ENCODE data around the gene FOXD2.
A peak's percentile ranks its signal among the peaks of the same experiment; 100 is the strongest.

Gene FOXD2

DNA sequence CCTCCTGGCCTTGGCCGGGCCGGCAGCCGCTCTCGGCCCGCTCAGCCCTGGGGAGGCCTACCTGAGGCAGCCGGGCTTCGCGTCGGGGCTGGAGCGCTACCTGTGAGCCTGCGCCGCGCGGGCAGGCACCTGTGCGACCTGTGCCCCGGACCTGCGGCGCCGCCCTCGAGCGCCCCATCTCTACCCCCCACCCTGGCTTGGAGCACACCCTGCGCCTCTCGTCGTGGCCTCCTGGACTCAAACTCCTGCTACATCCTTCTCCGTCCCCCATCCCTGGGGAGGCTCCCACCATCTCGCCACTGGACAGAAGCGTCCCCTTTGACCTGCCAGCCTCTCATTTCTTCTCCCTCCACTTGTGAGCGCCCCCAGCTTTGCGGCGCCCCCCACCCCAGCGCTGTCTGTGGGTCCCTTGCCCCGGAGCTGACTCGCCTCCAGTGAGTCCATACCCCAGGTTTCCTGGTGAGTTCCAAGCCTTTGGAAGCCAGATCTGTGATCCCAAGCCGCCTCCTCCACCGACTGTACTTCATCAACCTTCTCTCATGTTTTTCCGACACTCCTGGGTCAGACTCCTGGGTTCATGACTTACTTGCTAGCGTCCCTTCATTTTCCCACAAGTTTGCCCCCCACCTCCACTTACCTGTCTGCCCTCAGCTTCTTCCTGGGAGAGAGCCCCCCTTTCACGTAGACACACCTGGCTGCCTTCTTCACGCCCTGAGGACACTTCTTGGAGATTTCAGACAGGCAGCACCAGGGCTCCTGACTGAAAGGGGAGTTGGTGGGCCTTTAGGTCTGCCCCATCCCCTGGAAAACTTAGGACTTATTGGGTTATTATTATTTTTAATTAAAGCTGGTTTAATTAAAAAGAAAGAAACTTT lies 20.4 kb upstream of the FOXD2 start:
- DNase-seq, result no peak

DNA sequence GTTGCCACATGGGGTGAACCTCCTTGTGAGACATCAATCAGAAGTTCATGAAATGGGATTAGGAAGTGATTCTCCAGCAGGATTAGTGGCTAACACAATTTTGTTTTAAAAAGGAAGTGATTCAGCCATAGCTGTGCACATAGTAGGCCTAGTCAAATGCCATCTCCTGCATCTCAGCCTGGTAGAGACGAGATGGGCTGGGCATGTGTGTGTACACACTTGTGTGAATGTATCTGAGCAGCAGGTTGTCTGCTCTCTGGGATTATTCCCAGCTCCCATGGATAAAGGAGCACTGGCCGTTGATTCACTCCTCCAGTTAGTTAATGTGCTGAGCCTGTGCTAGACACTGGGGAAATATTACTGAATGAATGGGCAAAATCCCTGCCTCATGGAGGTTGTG lies 19.7 kb upstream of the FOXD2 start:
- DNase-seq, result no peak

DNA sequence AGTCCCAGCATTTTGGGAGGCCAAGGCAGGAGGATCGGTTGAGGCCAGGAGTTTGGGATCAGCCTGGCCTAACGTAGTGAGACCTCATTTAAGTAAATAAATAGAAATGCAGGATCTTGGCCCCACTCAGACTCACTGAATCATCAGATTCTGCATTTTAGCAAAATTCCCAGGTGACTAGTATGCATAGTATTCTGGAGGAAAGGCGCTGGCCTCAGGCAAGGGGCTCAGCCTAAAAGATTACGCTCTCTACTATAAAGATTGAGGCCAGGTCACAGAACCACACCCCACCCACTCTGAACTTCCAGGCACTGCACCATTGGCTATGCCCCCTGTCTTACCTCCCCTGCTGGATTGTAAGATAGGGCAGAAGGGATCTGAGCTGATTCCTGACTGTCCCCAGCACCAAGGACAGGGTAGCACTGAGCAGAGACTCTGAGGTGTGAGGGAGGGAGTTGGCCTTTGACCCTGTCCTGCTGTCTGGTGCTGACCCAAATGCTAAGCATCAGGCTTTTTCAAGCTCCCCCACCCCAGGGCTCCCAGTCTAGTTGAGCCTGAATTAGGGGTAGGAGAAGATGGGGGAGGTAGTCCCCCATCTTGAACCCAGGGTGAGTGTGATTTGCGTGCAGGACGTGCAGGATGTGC lies 19.0 kb upstream of the FOXD2 start:
- DNase-seq, result no peak

DNA sequence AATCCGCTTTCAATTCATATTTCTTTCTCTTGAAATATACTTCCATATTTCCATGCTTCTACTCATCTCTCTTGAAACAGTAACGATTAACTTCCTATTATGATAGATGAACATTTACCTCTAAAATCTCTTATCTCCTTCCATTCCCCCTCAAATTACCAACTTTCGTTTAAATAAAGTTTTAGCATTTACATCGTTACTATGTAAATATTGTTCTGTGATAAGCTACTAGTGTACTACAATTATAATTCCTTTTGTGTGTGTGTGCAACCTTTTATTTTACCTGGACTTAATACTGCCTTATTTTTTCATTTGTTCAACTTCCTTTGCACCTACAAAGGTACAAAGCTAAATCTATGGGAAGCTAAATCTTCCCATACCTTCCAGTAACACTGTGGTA lies 17.3 kb upstream of the FOXD2 start:
- DNase-seq, result no peak

DNA sequence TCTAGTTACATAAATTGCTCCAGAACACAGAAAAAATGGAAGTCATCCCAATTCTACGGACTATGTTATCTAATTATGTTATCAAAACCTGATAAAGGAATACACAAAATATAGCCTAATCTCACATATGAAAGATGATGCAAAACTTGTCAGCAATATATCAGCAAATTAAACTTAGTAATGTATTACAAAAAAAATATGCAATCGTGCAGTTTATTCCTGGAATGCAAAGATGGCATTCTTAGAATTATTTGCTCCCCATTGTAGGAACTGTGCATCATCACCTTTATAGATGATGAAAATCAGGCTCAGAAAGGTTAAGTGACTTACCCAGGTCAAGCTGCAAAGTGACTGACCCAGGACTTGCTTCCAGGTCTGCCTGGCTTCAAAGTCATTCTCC lies 14.0 kb upstream of the FOXD2 start:
- no peak for DNase-seq

DNA sequence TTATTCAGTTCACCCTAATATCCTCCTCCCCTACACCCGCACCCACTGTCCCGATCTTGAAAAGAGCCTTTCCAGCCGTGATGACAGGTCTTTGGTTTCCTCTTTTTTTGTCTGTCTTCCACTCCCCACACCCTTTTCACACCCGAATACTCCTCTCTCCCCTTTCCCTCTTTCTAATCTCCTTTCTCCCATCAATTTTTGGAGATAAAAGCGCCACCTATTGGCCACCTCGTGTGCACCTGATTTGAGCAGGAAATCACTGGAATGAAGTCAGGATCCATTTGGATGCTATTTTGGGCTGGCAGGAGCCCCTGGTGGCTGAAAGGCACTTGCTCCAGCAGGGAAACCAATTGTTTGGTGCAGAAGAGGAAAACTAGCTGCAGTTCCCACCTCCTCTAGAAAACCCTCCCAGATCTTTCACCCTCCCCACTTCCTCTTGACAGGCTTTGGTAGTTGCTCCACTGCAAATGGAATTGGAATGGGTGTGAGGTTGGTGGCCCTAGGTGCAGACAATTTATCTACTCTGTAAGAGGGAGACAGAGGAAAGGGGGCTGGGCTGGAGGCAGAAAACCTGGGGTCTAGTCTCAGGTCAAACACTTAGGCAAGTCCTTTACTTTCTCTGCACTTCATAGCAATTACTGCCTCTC lies 13.4 kb upstream of the FOXD2 start:
- DNase-seq, result no peak

DNA sequence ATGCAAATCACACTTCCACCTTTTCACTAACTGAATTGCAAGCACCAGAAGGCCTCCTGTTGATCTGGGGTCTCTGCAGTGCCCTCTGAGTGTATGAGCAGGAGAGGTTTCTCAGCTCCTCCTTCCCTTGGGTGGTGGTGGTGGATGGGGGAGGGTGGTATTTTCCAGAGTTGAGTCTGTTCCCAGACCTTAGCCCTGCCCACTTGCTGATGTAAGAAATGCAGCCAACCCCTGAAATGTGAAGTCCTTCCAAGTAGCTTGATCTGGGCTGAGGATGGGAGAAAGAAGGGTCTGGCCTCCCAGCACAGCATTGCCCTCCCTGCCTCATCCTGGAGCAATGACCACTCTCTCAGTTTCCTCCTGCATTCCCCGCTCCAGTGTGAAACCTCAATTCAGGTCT lies 6.3 kb upstream of the FOXD2 start:
- DNase-seq, result no peak

DNA sequence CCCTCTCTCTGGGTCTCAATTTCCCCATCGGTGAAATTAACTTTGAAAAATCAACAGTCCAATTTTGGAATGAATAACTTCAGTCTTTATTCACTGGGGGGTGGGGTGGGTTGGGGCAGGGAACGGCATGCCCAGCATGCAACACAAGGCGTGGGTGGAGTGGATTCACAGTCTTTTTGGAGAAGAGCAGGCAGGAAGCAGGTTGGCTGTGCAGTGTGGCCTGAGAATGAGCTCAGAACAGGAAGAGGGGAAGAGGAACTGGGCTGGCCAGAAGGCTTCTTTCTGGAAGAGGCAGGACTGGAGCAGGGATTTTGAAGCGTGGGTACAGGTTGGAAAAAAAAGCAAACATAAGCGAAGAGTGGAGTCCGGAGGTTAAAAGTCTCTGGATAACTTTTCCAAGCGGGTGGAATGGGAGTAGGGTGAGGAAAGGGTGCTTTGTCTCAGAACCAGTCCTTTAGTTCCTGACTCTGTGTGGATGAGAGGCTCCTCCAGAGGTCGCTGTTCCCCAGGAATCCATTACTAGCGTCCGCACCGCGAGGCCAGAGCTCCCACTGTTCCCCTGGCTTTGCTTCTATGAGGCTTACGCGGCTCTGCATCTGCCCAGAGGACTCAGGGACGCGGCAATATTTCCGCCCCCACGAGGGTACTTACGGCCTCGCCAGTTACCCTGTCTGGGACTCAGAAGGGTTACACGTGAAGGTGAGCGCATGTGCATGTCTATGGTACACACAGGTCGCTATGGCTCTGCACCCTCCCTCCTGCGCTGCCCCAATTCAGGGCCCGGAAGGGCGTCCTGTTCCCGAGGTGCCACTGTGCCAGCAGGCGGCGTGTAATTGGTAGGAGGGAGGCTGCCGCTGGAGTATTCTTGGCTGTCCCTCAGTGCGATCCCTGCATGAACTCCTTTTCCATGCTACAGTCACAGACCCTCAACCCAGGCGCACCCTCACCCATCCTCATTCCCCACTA lies 5.5 kb upstream of the FOXD2 start:
- DNase-seq, result peak; percentile 35

DNA sequence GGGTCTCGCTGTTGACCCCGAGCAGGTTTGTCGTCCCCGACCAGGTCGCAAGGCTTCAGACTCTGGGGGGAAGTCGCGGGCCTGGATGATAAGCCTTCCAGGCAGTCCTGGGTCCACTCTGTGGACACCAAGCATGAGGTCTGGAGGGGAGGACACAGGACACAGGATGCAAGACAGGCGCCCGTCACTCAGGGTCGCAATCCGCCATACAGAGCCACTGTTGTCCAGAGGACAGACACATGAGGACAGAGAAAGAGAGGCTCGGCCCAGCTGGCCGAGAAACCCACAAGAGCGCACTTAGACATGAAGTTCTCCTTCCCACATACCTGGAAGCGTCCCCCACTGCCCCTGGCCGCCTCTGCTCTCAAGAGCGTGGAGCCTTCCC lies 4.8 kb upstream of the FOXD2 start:
- DNase-seq, result no peak

DNA sequence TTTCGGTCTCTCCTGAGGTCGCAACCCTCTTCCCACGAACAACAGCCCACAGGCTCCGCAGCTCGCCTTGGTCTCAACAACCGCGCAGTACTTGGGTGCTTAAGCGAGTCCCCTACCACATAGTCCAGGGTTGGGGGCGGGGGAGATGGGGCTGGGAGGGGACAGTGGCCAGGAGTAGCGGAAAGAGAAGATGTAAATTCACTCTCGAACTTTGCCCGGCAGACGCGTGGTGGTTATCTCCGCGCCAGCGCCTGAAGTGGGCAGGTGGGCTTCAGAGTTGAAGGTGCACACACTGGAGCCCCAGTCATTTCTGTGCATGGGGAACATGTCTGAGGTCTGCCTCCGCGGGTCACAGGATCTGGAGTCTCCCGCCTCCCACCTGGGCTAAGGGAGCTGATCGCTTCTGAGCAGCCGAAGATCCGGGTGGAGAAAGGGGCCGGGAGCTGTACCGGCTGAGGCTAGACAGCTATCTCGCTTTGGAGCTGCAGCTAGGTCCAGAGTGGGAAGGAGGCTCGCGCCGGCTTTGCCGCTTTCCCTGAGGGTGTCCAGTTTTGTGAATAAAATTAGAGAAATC lies 4.3 kb upstream of the FOXD2 start:
- no peak for DNase-seq

DNA sequence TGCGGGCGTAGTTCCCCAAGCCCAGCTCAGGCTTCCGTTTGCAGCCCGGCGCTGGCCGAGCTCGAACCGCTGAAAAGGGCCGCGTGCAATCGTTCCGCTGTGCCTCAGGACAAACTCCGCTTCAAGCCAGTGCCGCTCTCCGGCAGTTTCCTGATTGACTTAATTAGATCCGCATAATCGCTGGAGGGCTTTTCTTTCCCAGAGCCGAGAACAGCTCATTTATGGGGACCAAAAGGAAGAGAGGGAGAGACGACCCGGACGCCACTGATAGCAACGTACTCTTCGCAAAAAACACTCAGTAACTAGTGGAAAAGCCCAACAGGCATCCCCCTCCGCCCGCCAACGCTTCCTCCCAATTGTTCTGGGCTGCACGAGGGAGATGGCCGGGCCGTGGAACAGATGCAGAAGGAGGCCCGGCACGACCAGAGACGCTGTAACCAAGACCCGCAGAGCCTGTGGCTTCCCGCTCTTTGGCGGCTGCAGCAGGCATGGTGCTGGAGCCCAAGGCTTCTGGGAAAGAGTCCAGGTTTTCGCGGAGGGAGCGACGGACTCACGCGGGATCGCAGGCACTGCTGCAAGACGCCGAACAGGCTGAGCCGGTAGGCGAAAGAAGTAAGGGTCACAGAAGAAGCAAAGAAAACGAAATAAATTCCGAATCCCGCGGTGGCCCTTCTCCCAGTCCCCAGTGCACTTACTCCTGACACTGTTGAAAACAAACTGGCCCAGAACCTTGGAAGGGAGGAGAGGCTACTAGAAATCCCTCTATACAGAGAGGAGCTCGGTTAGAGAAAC lies 3.6 kb upstream of the FOXD2 start:
- DNase-seq, result no peak

DNA sequence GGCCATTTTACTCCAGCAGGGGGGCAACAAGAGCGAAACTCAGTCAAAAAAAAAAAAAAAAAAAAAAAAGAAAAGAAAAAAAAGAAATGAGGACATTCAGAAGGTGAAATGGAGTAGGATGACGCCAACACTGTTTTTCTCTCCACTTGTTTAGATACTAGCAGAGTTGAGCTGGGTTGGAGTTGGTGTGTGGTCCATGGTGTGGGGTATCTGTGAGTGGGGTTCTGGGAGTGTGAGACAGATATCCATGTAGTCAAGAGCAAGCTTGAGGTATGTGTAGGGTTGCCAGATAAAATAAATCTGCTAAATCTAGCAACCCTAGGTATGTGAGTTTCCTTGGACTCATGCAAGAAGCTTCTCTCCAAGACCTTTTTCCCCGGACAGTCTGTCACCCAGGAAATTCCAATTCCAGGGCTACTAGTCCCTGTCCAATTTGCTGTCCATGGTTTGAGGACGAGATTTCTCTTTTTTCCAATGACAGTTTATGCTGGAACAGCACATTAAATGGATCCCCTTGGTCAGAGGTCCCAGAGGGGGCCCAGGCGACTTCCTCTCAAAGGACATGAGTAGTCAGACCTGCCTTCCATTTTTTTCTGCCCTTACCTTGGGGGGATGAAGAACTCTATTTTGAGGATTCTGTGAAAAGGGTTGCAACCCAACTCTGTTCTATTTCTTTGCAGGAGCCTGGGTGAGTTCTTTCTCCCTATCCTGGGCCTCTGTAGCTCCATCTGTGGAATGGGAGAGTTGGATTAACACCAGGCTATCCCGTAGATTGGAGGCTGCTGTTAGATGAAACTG lies 2.1 kb upstream of the FOXD2 start:
- DNase-seq, result no peak

DNA sequence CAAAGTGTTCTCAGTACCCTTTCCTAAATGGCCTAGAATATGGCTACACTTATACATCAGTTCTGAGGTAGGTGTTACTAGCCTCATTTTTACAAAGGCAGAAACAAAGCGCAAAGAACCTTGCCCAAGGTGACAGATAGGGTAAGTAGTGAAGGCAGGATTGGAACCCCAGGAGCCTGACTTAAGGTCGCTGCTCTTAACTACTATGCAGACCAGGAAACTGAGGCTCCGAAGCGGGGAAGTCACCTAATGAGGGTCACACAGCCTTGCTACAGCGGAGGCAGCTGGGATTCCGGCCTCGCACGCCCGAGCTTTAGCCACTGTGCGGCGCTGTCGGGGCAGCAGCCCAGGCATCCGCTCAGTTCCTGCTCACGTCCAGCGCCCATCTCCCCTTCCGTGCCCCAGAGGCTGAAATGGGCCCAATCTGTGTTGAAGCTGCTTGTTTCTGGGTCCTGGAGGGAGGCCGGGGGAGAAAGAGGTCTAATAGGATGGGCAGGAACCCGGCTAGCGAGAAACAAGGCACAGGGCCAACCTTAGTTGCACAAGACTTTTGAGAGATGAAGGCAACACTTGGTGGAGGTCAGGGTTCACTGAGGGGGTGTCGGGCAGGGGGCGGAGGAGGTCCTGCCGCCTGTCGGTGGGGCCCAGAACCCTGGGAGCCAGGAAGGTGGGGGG lies 1.4 kb upstream of the FOXD2 start:
- peak; percentile 69 for DNase-seq

DNA sequence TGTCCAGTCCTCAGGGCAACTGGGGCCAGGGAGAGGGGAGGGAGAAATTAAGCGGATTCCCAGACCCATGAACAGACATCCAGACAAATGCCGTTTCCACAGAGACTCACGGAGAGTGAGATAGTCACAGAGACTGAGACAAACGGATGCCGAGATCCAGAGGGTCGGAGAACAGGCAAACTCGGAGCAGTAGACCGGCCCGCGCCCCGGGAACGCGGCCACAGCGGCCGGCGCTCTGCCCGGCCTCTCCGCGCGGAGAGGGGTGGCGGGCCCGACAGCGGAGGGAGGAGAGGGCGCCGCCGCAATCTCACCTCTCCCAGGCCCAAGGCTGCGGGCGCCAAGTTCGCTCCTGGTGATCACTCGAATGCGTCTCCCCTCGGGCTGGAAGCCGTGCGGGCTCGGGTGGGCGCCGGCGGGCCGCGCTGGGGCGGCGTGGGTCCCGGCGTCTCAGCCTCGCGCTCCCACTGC lies 831 bp upstream of the FOXD2 start:
- no peak for DNase-seq

DNA sequence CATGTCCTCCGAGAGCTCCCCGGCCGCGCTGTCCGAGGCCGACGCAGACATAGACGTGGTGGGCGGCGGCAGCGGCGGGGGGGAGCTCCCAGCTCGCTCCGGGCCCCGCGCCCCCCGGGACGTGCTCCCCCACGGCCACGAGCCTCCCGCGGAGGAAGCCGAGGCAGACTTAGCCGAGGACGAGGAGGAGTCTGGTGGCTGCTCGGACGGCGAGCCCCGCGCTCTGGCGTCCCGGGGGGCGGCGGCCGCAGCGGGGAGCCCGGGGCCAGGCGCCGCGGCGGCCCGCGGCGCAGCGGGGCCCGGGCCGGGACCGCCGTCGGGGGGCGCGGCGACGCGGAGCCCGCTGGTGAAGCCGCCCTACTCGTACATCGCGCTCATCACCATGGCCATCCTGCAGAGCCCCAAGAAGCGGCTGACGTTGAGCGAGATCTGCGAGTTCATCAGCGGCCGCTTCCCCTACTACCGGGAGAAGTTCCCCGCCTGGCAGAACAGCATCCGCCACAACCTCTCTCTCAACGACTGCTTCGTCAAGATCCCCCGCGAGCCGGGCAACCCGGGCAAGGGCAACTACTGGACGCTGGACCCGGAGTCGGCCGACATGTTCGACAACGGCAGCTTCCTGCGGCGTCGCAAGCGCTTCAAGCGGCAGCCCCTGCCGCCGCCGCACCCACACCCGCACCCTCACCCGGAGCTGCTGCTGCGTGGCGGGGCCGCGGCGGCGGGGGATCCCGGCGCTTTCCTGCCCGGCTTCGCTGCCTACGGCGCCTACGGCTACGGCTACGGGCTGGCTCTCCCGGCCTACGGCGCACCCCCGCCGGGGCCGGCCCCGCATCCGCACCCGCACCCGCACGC lies 547 bp downstream of the FOXD2 start:
- DNase-seq, result peak; percentile 31

DNA sequence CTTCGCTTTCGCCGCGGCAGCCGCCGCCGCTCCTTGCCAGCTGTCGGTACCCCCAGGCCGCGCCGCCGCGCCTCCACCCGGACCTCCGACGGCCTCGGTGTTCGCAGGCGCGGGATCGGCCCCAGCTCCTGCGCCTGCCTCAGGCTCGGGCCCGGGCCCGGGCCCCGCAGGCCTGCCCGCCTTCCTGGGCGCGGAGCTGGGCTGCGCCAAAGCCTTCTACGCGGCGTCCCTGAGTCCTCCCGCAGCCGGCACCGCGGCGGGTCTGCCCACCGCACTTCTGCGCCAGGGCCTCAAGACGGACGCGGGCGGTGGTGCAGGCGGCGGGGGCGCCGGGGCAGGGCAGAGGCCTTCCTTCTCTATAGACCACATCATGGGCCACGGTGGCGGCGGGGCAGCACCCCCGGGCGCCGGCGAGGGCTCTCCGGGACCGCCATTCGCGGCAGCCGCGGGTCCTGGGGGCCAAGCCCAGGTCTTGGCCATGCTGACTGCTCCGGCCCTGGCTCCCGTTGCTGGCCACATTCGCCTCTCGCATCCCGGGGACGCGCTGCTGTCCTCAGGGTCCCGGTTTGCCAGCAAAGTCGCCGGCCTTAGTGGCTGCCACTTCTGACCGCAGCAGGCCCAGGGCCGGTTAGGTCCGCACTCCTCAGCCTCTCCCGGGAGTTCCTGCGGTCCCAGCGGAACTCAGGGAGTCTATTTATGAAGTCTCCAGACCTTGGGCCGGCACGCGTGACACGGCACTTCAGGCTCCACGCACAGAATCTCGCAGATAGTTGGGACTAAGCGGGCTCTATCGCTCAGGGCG lies 1.4 kb downstream of the FOXD2 start:
- no peak for DNase-seq

DNA sequence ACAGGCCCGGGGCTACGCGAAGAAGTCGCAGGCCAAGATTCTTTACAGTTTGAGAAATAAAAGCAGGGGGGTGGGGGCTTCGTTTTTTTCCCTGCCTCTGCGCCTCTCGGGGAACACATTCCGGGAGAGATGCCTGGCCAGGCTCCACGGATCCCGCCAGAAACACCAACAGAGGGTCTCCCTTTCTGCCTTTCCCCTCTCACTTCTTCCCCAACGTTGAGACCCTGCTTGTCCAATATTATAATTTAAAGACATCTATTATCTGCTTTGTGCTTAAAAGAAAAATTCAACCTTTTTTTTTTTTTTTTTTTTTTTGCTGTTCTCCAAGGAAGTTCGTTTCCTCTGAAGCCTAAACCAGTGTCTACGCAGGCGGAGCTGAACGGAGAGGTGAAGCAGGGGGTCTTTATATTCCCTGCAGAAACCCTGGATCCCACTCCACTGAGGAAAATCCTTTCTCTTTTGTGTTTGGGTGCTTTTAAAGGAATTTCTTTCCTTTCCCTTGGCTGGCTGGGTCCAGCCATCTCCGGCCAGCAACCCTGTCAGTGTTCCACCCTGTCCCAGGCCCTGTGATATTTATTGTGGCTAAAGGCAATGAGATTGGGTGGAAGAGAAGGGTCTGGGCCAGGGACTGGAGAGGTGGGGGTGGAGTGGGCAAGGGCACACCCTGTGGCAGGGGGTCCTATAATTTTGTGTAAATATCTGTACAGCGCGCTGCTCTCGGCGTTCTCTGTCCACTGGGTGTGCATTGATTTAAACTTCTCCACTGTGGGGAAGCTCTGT lies 2.2 kb downstream of the FOXD2 start:
- no peak for DNase-seq
